Endothelial cell of umbilical vein (primary cell): ENCODE results near the gene CD93.

ENCODE experiments used
- MYC ChIP-seq: IDR thresholded peaks from one replicate; pipeline ENCODE4 v1.6.1; 2011; ENCODE audit warnings: mild to moderate bottlenecking, low read depth, low read length
- TF ChIP-seq, protein P1 (sequence below), 2 donors: IDR thresholded peaks; 1 replicate in 1 of 2; 2 replicates in 1 of 2; pipeline ENCODE4 v1.5.1; 2011; ENCODE audit warnings: low read length in 2 of 2, mild to moderate bottlenecking in 2 of 2, moderate library complexity in 2 of 2, control low read depth in 1 of 2, inconsistent platforms in 1 of 2, low read depth in 1 of 2; ENCODE audit not compliant: insufficient read depth in 1 of 2; ENCODE audit errors: extremely low read depth in 1 of 2

DNA sequence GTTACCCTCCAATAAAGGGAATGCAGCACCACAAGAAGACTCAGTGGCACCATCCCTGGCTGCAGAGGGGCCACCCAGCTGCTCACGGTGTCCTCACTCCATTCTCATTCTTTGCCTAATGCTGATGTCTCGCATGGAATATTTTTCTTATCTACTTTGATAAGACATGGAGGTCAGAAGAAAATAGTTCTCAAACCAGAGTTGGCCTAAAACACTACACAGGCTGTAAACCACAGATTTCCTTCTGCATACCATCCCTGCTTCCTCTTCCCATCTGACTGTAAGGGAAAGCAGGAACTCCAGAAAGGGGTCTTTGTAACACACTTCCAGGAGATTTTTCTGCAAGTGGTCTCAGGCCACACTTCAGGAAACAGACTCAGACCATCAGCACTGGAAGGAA, 43.1 kb upstream of the CD93 start:
- TF ChIP-seq, protein P1, sequence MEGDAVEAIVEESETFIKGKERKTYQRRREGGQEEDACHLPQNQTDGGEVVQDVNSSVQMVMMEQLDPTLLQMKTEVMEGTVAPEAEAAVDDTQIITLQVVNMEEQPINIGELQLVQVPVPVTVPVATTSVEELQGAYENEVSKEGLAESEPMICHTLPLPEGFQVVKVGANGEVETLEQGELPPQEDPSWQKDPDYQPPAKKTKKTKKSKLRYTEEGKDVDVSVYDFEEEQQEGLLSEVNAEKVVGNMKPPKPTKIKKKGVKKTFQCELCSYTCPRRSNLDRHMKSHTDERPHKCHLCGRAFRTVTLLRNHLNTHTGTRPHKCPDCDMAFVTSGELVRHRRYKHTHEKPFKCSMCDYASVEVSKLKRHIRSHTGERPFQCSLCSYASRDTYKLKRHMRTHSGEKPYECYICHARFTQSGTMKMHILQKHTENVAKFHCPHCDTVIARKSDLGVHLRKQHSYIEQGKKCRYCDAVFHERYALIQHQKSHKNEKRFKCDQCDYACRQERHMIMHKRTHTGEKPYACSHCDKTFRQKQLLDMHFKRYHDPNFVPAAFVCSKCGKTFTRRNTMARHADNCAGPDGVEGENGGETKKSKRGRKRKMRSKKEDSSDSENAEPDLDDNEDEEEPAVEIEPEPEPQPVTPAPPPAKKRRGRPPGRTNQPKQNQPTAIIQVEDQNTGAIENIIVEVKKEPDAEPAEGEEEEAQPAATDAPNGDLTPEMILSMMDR (IDR thresholded peaks at IDR 0.05; ENCODE audit: extremely low read depth in 1 of 2, insufficient read depth in 1 of 2, low read depth in 1 of 2, low read length in 2 of 2), result no peak
- TF ChIP-seq MYC, result no peak
